GM19452 (cell line): ENCODE measurements around the gene TEX261.

Source experiments
- ATAC-seq: cut with Tn5 transposase; IDR thresholded peaks from one replicate; pipeline ENCODE4 v1.9.1; 2021; ENCODE audit not compliant: unreplicated experiment

TEX261 gene

DNA sequence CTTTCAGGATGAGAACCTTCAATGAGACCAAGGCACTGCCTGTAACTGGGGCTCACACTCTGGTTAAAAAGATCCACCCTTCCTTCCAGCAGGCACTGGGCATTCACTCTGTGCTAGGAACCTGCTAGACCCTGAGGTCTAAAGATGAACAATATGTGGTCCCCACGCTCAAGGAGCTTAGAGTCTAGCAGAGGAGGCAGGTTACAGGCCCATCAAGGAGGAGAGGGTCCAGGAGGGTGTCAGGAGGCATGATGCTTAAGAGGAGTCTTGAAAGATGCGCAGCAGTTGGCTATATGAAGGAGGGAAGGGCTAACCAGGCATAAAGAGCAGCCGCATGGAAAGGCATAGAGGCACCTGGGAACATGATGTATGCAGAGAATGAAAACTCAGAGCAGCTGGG is 11.7 kb downstream of the TEX261 start:
- ATAC-seq, result no peak

DNA sequence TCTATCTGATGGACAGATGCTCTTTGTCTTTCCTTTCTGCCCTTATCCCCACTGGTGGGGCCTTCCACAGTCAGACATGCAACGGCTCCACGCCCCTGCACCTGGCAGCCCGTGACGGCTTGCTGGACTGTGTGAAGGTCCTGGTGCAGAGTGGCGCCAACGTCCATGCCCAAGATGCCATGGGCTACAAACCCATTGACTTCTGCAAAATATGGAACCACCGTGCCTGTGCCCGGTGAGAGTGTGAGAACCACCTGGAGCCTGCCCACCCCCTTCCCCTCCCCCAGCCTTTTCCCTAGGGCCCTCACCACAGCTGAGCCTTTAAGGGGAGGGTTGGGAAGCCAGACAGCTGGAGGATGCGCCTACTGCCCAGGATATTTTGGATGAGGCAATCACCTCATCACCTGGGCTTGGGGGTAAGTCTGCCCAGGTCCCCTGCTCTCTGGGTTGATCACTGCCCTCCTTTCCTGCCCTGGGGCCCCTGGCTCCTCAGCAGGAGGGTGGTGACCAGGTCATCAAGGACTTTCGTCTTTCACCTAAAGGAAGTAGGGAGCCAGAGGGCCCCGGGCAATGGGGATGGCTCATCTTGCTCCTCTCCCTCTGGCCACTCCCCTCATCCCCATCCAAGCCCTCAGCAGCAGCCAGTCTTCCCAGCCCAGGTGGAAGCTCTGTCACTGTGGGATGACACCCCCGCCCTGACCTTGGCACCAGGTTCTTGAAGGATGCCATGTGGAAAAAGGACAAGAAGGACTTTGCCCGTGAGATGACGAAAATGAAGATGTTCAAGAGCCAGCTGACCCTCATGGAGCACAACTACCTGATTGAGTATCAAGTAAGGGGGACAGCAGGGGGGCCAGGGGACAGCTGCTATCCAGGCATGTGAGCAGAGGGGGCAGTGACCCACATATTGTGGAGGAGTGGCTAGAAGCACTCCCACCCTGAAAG is 12.5 kb downstream of the TEX261 start:
- no peak for ATAC-seq

DNA sequence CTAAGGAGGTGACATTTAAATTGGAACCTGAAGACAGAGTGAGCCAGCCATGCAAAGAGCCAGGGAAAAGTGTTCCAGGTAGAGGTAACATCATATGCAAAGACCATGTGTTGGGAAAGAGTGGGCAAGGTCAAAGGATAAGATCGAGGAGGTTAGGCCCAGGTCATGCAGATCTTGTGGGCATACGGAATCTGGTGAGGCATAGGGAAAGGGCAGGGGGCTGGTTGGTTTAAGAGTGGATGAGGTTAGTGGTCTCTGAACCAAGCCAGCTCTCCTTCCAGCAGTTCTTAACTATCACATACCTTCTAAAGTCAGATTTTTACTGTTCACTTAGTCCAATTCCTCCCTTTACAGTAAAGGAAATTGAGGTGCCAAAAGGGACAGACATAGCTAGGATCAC is 13.3 kb downstream of the TEX261 start:
- no peak for ATAC-seq

DNA sequence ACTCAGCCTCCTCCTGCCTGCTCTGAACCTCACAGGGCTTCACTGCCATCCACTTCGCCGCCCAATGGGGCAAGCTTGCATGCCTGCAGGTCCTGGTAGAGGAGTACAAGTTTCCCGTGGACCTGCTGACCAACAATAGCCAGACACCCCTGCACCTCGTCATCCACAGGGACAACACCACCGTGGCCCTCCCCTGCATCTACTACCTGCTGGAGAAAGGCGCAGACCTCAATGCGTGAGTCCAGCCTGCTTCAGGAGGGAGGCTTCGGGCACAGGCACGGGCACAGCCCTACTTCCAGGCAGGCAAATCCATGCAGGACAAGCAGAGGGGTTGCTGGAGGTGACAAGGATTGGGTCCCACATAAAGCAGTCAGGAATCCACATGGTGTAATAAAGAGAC is 15.0 kb downstream of the TEX261 start:
- ATAC-seq, result no peak

DNA sequence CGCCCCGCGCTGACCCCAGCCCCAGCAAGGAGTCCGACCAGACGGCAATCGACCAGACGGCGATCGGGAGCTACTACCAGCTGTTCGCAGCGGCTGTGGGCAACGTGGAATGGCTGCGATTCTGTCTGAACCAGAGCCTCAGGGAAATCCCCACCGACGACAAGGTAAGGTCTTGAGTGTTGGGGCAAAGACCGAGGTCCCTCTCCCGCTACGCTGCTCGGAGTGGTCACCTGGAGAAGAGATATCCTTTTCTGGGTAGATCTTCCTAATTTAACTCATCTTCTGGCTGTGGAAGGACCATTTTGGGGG is 15.5 kb downstream of the TEX261 start:
- ATAC-seq, result no peak

DNA sequence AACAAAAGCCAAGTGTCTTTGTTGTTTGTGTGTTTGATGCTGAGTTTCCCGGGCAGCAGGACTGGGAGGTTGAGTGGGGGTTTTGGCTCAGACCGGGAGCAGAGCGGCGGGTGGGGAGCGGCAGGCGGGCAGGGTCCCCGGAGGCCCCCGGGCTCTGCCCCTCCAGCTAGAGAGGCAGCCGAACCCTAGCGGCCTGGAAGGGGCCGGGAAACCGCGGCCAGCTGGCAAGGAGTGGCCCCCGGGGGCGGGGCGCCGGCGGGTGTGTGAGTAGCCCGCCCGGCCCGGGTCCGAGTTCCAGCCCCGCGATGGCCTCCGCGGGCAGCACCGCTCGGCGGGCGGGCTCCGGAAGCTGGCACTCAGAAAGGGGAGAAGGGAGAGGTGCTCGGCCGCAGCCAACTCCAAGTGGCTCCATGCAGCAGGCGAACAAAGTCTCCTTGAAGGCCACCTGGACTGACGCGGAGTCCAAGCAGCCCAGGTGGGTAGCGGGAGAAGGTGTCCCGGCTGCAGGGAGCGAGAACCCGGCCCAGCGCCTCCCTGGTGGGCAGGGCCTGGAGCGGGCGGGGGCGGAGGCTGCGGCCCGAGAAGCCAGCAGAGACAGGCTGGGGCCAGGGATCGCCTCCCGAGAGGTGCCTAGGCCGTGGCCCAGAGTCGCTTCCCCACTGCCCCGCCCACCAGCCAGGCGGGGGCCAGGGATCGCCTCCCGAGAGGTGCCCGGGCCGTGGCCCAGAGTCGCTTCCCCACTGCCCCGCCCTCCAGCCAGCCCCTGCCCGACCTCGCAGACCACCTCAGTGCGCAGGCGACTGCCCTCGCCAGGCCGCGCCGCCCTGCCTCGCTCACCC is 16.1 kb downstream of the TEX261 start, which contains the start of gene ANKRD53:
Gene ANKRD53 (plus strand): TSS at position 290 of the 839 bp plus-strand sequence. CDS start 16 bp downstream, at position 306.
- no peak for ATAC-seq

DNA sequence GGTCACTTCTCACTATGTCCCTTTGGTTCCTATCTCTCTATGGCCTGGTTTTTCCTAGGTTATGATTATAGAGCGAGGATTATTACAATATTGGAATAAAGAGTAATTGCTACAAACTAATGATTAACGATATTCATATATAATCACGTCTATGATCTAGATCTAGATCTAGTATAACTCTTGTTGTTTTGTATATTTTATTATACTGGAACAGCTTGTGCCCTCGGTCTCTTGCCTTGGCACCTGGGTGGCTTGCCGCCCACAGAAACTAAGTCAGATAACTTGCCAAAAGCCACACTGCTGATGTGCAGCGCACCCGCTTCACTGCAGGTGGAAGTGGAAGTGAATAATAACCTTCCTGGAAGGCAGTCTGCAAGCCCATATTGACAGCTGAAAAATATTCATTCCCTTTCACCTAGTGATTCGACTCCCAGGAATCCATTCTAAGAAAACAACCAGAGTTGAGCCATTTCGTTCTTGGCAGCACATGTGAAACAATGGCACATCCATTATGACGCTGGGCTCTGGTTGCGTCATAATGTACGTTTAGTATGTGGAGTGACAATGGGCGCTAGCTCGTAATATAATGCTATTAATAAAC is 17.0 kb downstream of the TEX261 start:
- ATAC-seq, result no peak

DNA sequence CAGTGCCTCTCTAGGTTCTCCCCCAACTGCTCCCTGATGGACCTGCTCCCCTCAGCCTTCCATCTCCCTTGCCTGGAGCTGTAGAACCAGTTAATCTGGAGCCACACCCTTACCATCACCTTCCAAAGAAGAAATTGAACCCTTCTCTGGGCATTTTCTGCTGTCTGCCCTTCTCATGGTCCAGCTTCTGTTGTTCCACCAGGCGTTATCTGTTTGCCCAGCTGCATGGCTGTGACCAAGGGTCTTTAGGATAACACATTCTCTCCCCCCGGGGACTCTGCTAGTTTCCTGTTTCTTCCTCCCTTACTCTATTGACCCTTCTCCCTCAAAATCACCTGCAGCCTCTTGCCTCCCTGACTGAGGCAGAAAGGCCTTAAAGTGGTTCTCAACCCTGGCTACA is 19.4 kb downstream of the TEX261 start:
- no peak for ATAC-seq

DNA sequence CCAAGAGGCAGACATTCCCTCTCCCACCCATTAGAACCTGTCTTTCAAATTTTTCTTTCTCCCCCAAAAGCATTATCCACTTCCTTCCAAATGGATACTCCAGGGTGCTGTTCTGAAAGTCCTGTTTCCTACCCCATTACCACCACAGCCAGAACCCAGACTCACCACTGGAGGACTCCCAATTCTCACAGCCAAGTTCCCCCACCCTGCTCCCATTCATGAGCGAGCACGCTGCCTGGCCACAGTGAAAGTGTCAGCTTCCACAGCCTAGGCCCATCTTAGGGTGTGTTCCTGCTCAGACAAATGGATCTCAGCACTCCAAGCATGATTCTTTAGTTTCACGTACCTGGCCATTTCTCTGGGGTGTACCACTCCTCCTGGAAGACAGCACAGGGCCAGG is 20.1 kb downstream of the TEX261 start:
- no peak for ATAC-seq

DNA sequence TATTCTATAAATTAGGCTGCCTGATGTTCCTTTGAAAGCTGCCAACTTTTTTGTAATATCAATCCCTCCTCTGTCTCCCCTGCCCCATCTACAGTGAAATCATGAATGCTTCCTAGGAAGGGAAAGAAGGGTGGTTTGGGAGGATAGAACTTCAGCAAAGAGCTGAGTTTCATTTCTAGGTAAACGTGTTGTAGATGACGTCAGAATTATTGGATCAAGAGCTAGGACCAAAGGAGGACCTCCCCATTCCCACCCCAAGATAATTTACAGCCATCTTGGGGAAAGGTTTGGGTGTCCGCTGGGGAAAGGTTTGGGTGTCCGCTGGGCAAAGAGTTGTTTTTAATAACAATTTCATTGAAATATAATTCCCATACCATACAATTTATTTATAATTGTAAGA is 27.5 kb downstream of the TEX261 start:
- no peak for ATAC-seq

DNA sequence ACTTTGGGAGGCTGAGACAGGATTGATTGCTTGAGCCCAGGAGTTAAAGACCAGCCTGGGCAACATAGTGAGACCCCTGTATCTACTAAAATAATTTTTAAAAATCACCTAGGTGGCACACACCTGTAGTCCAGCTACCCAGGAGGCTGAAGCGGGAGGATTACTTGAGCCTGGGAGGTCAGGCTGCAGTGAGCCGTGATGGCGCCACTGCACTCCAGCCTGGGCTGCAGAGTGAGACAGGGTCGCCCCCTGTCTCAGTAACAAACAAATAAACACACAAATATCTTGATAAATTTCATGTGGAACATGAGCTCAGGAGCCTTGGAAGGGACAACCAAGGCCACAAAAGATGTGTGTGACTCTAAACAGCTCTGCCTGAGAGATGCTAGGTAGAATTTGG is 28.0 kb downstream of the TEX261 start:
- no peak for ATAC-seq

DNA sequence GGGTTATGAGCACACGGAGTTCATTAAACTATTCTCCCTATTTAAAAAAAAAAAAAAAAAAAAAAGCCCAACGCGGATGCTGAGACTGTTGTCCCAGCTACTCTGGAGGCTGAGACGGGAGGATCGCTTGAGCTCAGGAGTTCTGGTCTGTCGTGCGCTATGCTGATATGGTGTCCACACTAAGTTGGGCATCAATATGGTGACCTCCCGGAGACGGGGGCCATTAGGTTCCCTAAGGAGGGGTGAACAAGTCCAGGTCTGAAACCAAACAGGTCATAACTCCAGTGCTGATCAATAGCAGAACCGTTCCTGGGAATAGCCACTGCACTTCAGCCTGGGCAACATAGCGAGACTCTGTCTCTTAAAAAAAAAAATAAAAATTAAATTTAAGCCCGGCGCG is 29.2 kb downstream of the TEX261 start:
- no peak for ATAC-seq

DNA sequence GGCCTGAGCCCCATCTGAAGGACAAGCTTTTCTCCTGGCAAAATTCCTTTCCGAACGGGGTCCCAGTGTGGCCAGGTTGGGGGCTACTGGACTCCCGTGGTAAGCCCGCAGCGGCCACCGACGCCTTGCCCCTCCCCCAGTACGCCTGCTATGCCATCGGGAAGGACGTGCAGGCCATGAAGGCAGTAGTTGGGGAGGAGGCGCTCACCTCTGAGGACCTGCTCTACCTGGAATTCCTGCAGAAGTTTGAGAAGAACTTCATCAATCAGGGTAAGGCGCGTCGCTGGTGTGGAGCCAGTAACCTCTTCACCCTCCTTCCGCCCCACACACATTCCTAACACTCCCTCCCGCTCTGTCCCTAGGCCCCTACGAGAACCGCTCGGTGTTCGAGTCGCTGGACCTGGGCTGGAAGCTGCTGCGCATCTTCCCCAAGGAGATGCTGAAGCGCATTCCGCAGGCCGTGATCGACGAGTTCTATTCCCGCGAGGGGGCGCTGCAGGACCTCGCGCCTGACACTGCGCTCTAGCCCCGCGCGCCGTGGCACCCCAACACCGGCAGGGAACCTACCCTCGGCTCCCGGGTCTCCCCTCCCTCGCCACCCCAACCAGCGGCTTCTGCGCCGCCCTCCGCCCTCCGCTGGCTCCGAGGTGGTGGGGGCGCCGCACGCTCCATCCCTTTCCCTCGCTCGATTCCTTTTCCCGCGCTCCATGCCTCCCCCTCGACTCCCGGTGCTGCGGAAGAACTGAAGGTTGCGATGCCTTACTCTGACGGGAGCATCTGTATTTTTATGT is 29.9 kb downstream of the TEX261 start:
- ATAC-seq, result no peak

DNA sequence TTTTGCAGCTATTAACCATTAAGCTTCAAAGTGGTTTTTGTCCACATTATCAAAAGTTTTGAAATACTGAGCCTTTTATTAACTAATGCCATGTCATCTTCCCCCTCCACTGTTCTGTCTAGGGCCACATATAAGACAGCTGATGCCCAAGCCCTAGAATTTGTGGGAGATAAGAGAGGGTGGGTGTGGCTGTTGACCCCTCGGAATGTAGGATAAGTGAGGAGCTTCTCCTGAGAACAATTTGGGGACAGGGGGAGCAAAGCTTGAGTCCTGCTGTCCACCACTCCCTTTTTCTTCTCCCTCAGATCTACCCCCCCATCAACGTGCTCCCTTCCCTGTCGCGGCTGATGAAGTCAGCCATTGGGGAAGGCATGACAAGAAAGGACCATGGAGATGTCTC is 30.5 kb downstream of the TEX261 start:
- ATAC-seq, result no peak

DNA sequence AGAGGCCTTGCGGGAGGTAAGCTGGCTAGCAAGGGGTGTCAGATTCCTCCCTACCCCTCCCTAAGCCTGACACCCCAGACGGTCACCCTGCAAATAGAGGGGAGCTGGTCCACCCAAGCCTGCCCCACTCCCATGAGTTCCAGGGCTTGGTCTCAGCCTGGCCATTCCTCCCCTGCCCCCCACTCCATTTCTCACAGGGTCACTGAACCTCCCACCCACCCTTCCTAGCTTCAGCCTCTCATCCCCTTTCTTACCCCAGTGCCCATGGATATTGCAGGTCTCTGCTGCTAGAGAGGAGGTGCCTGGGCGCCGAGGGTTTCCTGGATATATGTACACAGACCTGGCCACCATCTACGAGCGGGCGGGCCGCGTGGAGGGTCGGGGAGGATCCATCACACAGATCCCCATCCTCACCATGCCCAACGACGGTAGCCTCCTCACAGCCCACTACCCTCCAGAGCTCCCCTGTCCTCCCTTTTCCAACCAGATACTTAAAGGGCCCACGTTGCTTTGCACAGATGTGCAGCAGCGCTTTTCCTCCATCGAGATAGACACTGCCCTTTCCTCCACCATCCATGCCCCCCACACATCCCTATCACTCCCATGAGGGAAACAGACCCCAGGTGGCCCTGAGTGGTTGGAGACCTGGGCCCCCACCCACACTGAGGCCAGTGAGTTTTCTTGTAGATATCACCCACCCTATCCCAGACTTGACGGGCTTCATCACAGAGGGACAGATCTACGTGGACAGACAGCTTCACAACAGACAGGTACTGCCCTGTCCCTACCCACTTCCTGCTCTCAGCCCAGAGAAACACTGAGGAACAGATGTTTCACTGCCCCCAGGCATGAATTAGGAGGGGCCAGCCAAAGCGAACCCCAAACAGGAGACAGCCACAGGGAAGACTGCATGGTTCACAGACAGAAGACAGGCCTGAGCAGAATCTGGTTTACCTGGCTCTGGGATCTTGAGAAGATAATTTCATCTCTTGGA is 31.5 kb downstream of the TEX261 start:
- ATAC-seq, result no peak

DNA sequence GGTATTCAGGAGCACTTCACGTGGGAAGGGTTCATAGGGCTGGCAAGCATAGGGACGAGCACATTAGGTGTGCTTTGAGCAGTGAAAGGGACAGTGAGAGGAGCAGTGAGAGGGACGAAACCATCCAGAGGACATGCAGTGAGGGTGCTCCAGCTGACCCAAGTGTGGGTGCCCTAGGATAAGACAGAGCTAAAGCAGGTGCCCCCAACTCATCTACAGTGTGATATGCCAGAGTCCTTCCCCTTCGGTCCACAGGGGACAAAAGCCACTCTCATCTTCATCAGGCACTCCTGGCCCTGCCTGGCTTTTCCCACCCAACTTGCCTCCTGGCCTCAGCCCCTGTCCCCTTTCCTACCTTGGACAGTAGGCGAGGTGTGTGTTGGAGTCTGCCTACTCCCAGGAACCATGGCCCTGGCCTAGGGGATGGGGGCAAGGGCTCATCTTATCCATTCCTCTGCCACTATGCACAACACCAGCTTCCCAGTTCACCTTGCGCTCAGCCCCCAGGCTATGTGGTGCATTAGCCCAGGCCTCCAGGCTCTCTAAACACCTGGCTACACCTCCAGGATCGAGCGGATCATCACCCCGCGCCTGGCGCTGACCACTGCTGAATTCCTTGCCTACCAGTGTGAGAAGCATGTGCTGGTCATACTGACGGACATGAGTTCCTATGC is 32.3 kb downstream of the TEX261 start:
- no peak for ATAC-seq

DNA sequence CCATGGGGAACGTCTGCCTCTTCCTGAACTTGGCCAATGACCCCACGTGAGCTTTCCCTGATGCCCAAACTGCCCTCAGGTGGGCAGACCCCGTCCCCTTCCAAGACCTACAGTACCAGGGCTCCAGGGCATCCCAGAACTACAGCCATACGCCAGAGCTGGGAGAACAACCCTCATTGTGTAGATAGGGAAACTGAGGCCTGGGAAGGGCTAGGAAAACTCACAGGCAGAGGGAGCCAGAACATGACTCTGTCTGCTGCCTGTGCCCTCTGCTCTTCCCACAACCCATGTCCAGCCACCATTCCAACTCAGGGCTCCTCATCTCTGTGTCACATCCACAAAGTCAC is 33.1 kb downstream of the TEX261 start:
- no peak for ATAC-seq

DNA sequence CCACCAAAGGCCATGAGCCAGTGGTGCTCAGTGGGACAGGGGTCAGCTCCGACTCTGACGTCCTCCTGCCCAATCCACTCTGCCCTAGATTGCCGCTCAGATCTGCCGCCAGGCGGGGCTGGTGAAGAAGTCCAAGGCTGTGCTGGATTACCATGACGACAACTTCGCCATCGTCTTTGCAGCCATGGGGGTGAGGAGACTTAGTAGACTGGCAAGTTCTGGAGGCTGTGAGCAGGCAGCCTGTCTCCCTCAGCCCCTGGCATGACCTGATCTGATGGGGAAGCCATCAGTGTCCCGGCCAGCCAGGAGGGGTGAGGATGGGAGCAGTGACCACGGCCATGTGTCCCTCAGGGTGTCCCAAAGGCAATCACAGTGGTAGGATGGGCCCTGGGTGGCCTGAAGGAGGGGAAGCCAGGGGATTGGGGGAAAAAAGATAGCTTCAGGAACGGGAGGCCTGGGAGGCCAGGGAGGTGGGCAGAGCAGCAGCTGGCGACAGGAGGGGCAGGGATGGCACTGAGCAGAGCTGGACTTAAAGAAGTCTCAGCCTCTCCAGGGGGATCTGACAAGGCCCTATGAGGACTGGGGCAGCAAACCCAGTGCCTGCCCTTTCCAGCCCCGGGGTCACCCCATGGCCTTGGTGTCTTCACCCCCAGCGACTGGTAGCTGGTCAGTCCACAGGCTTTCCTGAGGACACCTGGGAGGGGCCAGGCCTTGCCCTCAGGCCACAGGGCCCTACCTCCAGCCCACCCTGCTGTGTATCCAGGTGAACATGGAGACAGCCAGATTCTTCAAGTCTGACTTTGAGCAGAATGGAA is 33.6 kb downstream of the TEX261 start:
- no peak for ATAC-seq
